Prostate gland (tissue), 2 donors: ENCODE data around the gene BMP2K.

ENCODE experiments used
- CTCF ChIP-seq, 4 experiments: fragments of 200-600 bp in 2 of 4; fragments of 450-650 bp in 2 of 4; sonication (generic) in 2 of 4; IDR thresholded peaks; 1 replicate in 3 of 4; 2 replicates in 1 of 4; pipeline ENCODE4 v1.5.1; 2016 to 2019; ENCODE audit warnings: antibody characterized with exemption in 4 of 4, mild to moderate bottlenecking in 2 of 4, moderate library complexity in 2 of 4
- POLR2AphosphoS5 ChIP-seq: sonication (generic); formaldehyde crosslinking; IDR thresholded peaks from one replicate; pipeline ENCODE4 v1.6.1; 2017; ENCODE audit warnings: antibody characterized with exemption

- TF ChIP-seq CTCF (IDR thresholded peaks at IDR 0.05) (no peak), POLR2AphosphoS5 (no peak)
Observed at GRCh38 chr4:78863991-78864390, 87.8 kb downstream of the BMP2K start.
